ENCODE measurements around the gene OVCH1.

Gene OVCH1

GRCh38 chr12:29403991-29404390, 93.5 kb downstream of the OVCH1 start:
- TF ChIP-seq CTCF (IDR thresholded peaks at IDR 0.05), result no peak

- no peak for TF ChIP-seq CTCF (IDR thresholded peaks at IDR 0.05)
Observed at GRCh38 chr12:29402437-29402836, 95.0 kb downstream of the OVCH1 start.

GRCh38 chr12:29398495-29398894, 99.0 kb downstream of the OVCH1 start:
- TF ChIP-seq CTCF (IDR thresholded peaks at IDR 0.05), result no peak

GRCh38 chr12:29396774-29397173, 100.7 kb downstream of the OVCH1 start:
- TF ChIP-seq CTCF (IDR thresholded peaks at IDR 0.05), result no peak

- TF ChIP-seq CTCF (IDR thresholded peaks at IDR 0.05), result no peak
Observed at GRCh38 chr12:29395356-29395755, 102.1 kb downstream of the OVCH1 start.

- TF ChIP-seq CTCF (IDR thresholded peaks at IDR 0.05), result no peak
Observed at GRCh38 chr12:29389295-29389919, 108.1 kb downstream of the OVCH1 start.

- TF ChIP-seq CTCF (IDR thresholded peaks at IDR 0.05), result no peak
Observed at GRCh38 chr12:29382251-29382650, 115.2 kb downstream of the OVCH1 start.
